ENCODE measurements around the gene PROCA1. TPM values are rescaled to one million over a fixed set of nuclear protein-coding genes. Genes with fewer than 3 reads are reported as not detected.
A peak's percentile ranks its signal among the peaks of the same experiment; 100 is the strongest.

Gene PROCA1
- total RNA-seq, 1 donor from 2014 or later = 3.4 TPM

- Histone ChIP-seq H2AFZ (ENCODE audit: low read depth, low read length) (no peak overlapping the region), H3K9ac (ENCODE audit: low read length) (no peak overlapping the region), H3K9me3 (ENCODE audit: insufficient read depth, low read depth, low read length) (no peaks in the 10 kb centered on the region), H3K4me3 (ENCODE audit: insufficient read depth, low read depth, low read length) (no peak overlapping the region), H3K4me2 (ENCODE audit: low read length) (no peak overlapping the region), H3K27me3 (ENCODE audit: insufficient read depth, low read length) (no peaks in the 10 kb centered on the region), H3K79me2 (ENCODE audit: insufficient read depth, low read length) (peaks cover 81% of the 10 kb centered on the region), H4K20me1 (ENCODE audit: insufficient read depth, low read length) (peaks cover 80% of the 10 kb centered on the region), H3K4me1 (ENCODE audit: insufficient read depth, low read length) (peaks cover 6% of the 10 kb centered on the region), H3K27ac (ENCODE audit: low read depth, low read length) (no peak overlapping the region), H3K36me3 (ENCODE audit: insufficient read depth, low read length) (peaks cover 18% of the 10 kb centered on the region)
- Mint-ChIP-seq H3K4me3 (ENCODE audit: unreplicated experiment) (no peak overlapping the region), H3K36me3 (ENCODE audit: low read depth, unreplicated experiment) (peaks cover 20% of the 10 kb centered on the region), H3K9me3 (ENCODE audit: unreplicated experiment) (no peaks in the 10 kb centered on the region), H3K27ac (ENCODE audit: unreplicated experiment) (no peak overlapping the region), H3K4me1 (ENCODE audit: low read depth, unreplicated experiment) (peaks cover 26% of the 10 kb centered on the region), H3K27me3 (ENCODE audit: low read depth, unreplicated experiment) (no peaks in the 10 kb centered on the region)
- DNase-seq (ENCODE audit: low read depth) (no peak), FAIRE-seq (no peak)
- TF ChIP-seq CTCF (IDR thresholded peaks at IDR 0.05; ENCODE audit: insufficient read depth, low read depth, low read length) (no peak), EZH2 (IDR thresholded peaks at IDR 0.05; ENCODE audit: insufficient read depth, low read length) (no peak)
These were observed 43.8 kb downstream of the PROCA1 start for GRCh38 chr17:28667870-28668269.

GRCh38 chr17:28665994-28666393, 45.7 kb downstream of the PROCA1 start:
- no peak for DNase-seq (ENCODE audit: low read depth)
- no peak overlapping the region for H3K4me2 ChIP-seq (ENCODE audit: low read length)
- no peak overlapping the region for H2AFZ ChIP-seq (ENCODE audit: low read depth, low read length)
- TF ChIP-seq CTCF (IDR thresholded peaks at IDR 0.05; ENCODE audit: insufficient read depth, low read depth, low read length) = no peak
- no peak for TF ChIP-seq EZH2 (IDR thresholded peaks at IDR 0.05; ENCODE audit: insufficient read depth, low read length)
- H3K4me1 ChIP-seq (ENCODE audit: insufficient read depth, low read length) = peaks cover 8% of the 10 kb centered on the region
- Mint-ChIP-seq H3K36me3 (ENCODE audit: low read depth, unreplicated experiment) (peaks cover 14% of the 10 kb centered on the region), H3K4me1 (ENCODE audit: low read depth, unreplicated experiment) (peaks cover 26% of the 10 kb centered on the region), H3K9me3 (ENCODE audit: unreplicated experiment) (no peaks in the 10 kb centered on the region), H3K4me3 (ENCODE audit: unreplicated experiment) (no peak overlapping the region), H3K27me3 (ENCODE audit: low read depth, unreplicated experiment) (no peaks in the 10 kb centered on the region), H3K27ac (ENCODE audit: unreplicated experiment) (no peak overlapping the region)
- peaks cover 7% of the 10 kb centered on the region for H3K36me3 ChIP-seq (ENCODE audit: insufficient read depth, low read length)
- peaks cover 77% of the 10 kb centered on the region for H4K20me1 ChIP-seq (ENCODE audit: insufficient read depth, low read length)
- no peaks in the 10 kb centered on the region for H3K9me3 ChIP-seq (ENCODE audit: insufficient read depth, low read depth, low read length)
- peaks cover 94% of the 10 kb centered on the region for H3K79me2 ChIP-seq (ENCODE audit: insufficient read depth, low read length)
- H3K27me3 ChIP-seq (ENCODE audit: insufficient read depth, low read length) = no peaks in the 10 kb centered on the region
- FAIRE-seq = no peak
- no peak overlapping the region for H3K9ac ChIP-seq (ENCODE audit: low read length)
- H3K4me3 ChIP-seq (ENCODE audit: insufficient read depth, low read depth, low read length) = no peak overlapping the region
- no peak overlapping the region for H3K27ac ChIP-seq (ENCODE audit: low read depth, low read length)

- Mint-ChIP-seq H3K27ac (ENCODE audit: unreplicated experiment) (peak overlapping the region; percentile 100), H3K4me3 (ENCODE audit: unreplicated experiment) (peak overlapping the region; percentile 100), H3K4me1 (ENCODE audit: low read depth, unreplicated experiment) (peaks cover 31% of the 10 kb centered on the region), H3K27me3 (ENCODE audit: low read depth, unreplicated experiment) (no peaks in the 10 kb centered on the region), H3K9me3 (ENCODE audit: unreplicated experiment) (no peaks in the 10 kb centered on the region), H3K36me3 (ENCODE audit: low read depth, unreplicated experiment) (peaks cover 19% of the 10 kb centered on the region)
- Histone ChIP-seq H3K36me3 (ENCODE audit: insufficient read depth, low read length) (no peaks in the 10 kb centered on the region), H3K9ac (ENCODE audit: low read length) (peak overlapping the region; percentile 96), H3K27me3 (ENCODE audit: insufficient read depth, low read length) (no peaks in the 10 kb centered on the region), H3K4me2 (ENCODE audit: low read length) (peak overlapping the region; percentile 89), H4K20me1 (ENCODE audit: insufficient read depth, low read length) (peaks cover 63% of the 10 kb centered on the region), H3K79me2 (ENCODE audit: insufficient read depth, low read length) (peaks cover 94% of the 10 kb centered on the region), H3K4me1 (ENCODE audit: insufficient read depth, low read length) (peaks cover 11% of the 10 kb centered on the region), H3K9me3 (ENCODE audit: insufficient read depth, low read depth, low read length) (no peaks in the 10 kb centered on the region), H3K4me3 (ENCODE audit: insufficient read depth, low read depth, low read length) (peak overlapping the region; percentile 87), H3K27ac (ENCODE audit: low read depth, low read length) (no peak overlapping the region), H2AFZ (ENCODE audit: low read depth, low read length) (no peak overlapping the region)
- no peak for FAIRE-seq
- TF ChIP-seq EZH2 (IDR thresholded peaks at IDR 0.05; ENCODE audit: insufficient read depth, low read length) (no peak), CTCF (IDR thresholded peaks at IDR 0.05; ENCODE audit: insufficient read depth, low read depth, low read length) (no peak)
- DNase-seq (ENCODE audit: low read depth) = no peak
These were observed 48.0 kb downstream of the PROCA1 start for GRCh38 chr17:28663723-28664122.
